Retina (tissue), 1 donor: ENCODE results near the gene CCNL2.

Experiments used
- DNase-seq: peaks from one replicate; pipeline ENCODE4 v3.0.0-alpha.2; 2016

Gene CCNL2

GRCh38 chr1:1340791-1341548 is 58.2 kb downstream of the CCNL2 start:
- no peak for DNase-seq

GRCh38 chr1:1340185-1340584 is 59.0 kb downstream of the CCNL2 start:
- no peak for DNase-seq

- no peak for DNase-seq
Measured at GRCh38 chr1:1338278-1338677, 60.9 kb downstream of the CCNL2 start.

GRCh38 chr1:1337793-1338147 is 61.4 kb downstream of the CCNL2 start:
- no peak for DNase-seq

- no peak for DNase-seq
Measured at GRCh38 chr1:1336931-1337792, 62.0 kb downstream of the CCNL2 start.

- no peak for DNase-seq
Measured at GRCh38 chr1:1336446-1336845, 62.7 kb downstream of the CCNL2 start.

GRCh38 chr1:1335792-1336248 is 63.3 kb downstream of the CCNL2 start:
- DNase-seq = no peak
